HG02973 (cell line): ENCODE data around the gene MEGF11.
"Not testable (repeated sequence)": the region's sequence is repeated elsewhere in the genome, so short reads cannot be mapped to it uniquely, and the experiment has no call there.

Experiments
- ATAC-seq: cut with Tn5 transposase; IDR thresholded peaks from one replicate; pipeline ENCODE4 v1.9.1; 2021; ENCODE audit warnings: moderate library complexity; ENCODE audit not compliant: unreplicated experiment

MEGF11 gene

DNA sequence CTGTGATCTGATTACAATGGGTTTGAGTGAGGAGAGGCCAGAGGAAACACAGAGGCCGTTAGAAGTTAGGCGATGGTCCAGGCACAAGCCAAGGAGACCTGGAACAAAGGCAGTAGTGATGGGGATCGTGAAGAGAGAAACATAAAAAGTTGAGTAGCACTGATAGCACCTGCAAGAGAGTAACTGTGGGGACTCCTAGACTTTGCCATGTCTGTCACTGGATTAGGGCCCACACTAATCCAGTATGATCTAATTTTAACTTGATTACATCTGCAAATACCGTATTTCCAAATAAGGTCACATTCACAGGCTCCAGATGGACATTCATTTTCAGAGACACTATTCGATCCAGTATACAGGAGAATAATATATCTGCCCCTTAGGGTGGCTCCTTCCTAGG, 239.5 kb downstream of the MEGF11 start:
- no peak for ATAC-seq

GRCh38 chr15:66008940-66009562, 244.5 kb downstream of the MEGF11 start:
- ATAC-seq: no peak

DNA sequence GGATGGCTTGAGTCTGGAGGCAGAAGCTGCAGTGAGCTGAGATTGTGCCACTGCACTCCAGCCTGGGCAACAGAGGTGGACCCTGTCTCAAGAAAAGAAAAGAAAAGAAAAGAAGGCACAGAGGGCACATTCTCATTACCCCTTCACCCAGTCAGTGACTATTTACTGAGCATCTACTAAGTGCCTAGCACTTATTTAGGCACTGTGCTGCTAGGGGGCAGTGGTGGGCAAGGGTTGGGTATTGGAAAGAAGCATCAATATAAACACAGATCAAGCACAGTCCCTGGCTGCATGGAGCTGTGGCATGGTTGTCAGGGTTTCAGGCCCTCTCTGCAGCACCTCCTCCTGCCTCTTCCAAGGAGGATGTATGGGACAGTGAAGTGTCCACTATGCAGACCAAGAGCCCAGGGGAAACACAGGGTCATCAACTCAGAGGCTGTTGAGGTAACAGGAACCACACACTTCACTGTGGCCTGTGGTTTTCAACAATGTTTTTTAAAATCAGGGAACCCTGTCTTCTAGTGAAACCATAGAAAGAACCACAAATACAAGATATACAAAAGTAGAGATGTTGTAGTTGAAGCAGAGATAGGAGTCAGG, 245.8 kb downstream of the MEGF11 start:
- no peak for ATAC-seq

DNA sequence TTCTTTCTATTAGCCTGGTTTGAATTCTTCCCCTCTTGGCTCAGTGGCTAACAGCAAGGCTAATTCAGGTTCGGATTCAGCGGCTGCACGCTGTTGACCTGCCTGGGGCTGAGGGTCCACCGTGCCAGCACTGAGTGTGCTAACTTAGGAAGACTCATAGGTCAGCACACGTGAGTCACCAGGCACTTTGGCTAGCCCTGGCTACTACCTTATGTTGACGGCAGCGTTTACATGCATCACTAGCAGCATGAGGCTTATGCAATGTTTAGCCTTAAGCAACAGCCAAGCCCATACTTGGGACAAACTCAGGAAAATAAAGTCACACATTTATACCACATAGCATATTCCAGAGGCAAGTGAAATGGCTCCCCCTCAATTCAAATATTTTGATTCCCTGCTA, 246.6 kb downstream of the MEGF11 start:
- no peak for ATAC-seq

DNA sequence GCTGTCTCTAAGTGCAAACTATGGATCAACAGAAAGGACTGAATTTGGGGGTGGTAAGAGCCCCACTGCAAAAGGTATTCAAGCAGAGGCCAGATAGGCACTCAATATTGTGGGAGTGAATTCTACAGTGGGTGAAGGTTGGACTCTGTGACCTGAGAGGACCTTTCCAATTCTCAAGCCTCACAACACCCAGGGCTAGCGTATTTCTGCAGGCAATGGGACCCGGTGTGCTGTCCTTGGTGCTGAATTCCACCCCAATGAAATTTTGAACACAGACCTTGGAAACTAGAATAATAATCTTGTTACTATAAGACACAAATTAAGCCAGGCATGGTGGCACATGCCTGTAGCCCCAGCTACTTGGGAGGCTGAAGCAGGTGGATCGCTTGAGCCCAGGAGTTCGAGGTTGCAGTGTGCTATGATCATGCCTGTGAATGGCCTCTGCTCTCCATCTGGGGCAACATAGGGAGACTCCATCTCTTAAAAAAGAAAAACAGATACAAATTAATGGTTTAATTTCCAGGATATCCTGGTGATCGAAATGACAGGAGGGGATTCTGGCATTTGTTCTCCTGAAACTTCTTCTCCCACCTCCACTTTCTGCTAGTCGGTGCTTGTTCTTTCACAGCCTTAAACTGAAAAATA, 248.8 kb downstream of the MEGF11 start:
- ATAC-seq: no peak

DNA sequence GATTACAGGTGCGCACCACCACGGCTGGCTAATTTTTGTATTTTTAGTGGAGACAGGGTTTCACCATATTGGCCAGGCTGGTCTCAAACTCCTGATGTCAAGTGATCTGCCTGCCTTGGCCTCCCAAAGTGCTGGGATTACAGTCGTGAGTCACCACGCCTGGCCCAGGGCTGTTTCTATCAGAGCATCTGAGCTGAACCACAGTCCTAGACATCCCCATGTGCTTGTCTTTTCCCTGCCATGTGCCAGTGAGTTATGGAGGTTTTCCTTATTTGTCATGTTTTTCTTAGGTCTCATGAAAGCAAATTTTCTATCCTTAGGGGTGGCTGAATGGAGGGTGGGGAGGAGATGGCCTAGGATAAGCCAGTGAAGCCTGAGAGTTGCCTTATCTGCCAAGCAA, 250.4 kb downstream of the MEGF11 start:
- ATAC-seq: not testable (repeated sequence)

GRCh38 chr15:66001717-66002426, 251.7 kb downstream of the MEGF11 start:
- ATAC-seq: no peak

GRCh38 chr15:66001042-66001441, 252.5 kb downstream of the MEGF11 start:
- ATAC-seq: no peak

- ATAC-seq: no peak
These were observed 255.1 kb downstream of the MEGF11 start for GRCh38 chr15:65998486-65998885.

DNA sequence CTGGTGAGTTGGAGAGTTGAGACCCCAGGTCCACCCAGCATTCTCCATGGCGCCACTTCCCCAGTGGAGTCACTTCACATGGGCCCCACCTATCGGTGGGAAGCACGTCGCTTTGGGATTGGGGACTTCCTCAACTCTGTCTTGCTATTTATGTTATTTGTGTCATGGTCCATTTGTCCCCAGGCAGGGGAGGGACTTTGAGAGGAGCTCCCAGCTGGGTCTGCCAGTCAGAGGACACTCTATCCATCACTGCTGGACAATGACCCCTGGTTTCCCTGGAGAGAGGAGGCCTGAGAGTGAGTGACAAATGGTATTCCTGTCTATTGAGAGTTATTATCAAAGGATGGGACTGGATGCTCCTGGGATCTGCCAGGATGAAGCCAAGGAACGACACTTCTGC, 256.6 kb downstream of the MEGF11 start:
- ATAC-seq: no peak

GRCh38 chr15:65994832-65995231, 258.7 kb downstream of the MEGF11 start:
- ATAC-seq: no peak

- ATAC-seq: no peak
These were observed 259.8 kb downstream of the MEGF11 start for GRCh38 chr15:65993762-65994161.

- no peak for ATAC-seq
These were observed 260.3 kb downstream of the MEGF11 start for GRCh38 chr15:65993236-65993635.

DNA sequence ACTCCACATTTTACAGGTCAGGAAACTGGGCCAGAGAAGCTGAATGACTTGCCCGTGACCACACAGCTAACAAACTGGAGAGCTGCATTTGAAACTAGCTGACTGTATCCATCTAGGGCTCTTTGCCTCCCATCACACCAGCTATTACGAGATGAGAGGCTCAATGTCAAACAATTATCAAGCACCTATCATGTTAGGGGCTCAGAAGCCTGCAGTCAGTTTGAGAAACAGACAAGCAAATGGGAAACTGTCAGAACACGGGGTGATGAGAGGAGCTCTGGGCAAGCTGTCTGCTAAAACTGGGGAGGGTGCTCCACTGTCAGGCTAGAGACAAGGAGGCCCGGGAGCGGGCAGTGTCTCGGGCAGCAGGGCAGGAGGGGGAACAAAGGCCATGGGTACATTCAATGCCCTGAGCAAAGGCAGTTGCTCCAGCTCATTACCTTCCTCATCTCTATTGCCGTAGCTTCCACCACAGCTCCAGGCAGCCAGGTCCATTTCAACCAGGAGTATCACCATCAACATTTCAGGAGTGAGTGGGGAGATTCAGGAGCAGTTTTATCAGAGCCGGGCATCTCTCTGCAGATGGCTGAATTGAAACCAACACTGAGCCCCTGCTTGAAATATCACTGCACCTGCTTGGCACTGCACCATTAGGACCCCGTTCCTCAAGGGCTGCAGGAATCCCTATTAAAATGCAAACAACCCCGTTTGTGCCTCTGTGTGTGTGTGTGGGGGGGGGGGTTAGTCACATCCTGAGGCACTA, 261.6 kb downstream of the MEGF11 start:
- ATAC-seq: no peak

GRCh38 chr15:65990298-65990981, 263.1 kb downstream of the MEGF11 start:
- no peak for ATAC-seq

GRCh38 chr15:65987100-65987499, 266.4 kb downstream of the MEGF11 start:
- ATAC-seq: no peak

- ATAC-seq: no peak
These were observed 267.1 kb downstream of the MEGF11 start for GRCh38 chr15:65986416-65986815.

- ATAC-seq: no peak
These were observed 268.2 kb downstream of the MEGF11 start for GRCh38 chr15:65985387-65985786.

- no peak for ATAC-seq
These were observed 270.8 kb downstream of the MEGF11 start for GRCh38 chr15:65982627-65983322.
